Measurements from ENCODE around the gene ZCCHC14. TPM values are rescaled to one million over a fixed set of nuclear protein-coding genes. Genes with fewer than 3 reads are reported as not detected.
"Not testable (repeated sequence)": the region's sequence is repeated elsewhere in the genome, so short reads cannot be mapped to it uniquely, and the experiment has no call there.

ZCCHC14 gene
- total RNA-seq, 1 experiment from 2014 or later, result 27.7 TPM

- not testable (repeated sequence) for H4K8ac ChIP-seq (replicated peaks; ENCODE audit: insufficient read length, low read depth, low read length); H3K4me1 Mint-ChIP-seq; H4K5ac ChIP-seq (ENCODE audit: insufficient read length, low read depth, low read length); H3K27me3 ChIP-seq (ENCODE audit: insufficient read depth, low read length); H3K56ac ChIP-seq (ENCODE audit: insufficient read length, low read depth, low read length); H3K27ac ChIP-seq (ENCODE audit: insufficient read length, low read depth, low read length); H3T11ph ChIP-seq (ENCODE audit: low read length); H3K36me3 Mint-ChIP-seq (ENCODE audit: insufficient read depth in 1 of 3, low read depth in 3 of 3); H3K4me3 Mint-ChIP-seq; H2BK15ac ChIP-seq (ENCODE audit: low read depth, low read length); H3K23me2 ChIP-seq (ENCODE audit: insufficient read length, low read depth, low read length, poor library complexity, severe bottlenecking); DNase-seq; H3K27me3 Mint-ChIP-seq (ENCODE audit: low read depth); H3K79me1 ChIP-seq (ENCODE audit: insufficient read depth, low read depth, low read length, poor library complexity, severe bottlenecking); H3K9me3 Mint-ChIP-seq; H2AK5ac ChIP-seq (ENCODE audit: insufficient read length, low read length); H2BK12ac ChIP-seq (ENCODE audit: insufficient read length, low read depth, low read length); H3K9ac ChIP-seq (ENCODE audit: extremely low read depth, insufficient read length, low read length); H3K4me1 ChIP-seq (ENCODE audit: insufficient read depth, low read length); H3K27ac Mint-ChIP-seq; H3K4me2 ChIP-seq (ENCODE audit: insufficient read depth, insufficient read length, low read length); H2BK20ac ChIP-seq (ENCODE audit: low read depth, low read length, poor library complexity, severe bottlenecking); H3K79me2 ChIP-seq (ENCODE audit: insufficient read depth, low read length); H3K9me3 ChIP-seq (ENCODE audit: control insufficient read depth, low read depth, low read length); H3K14ac ChIP-seq (ENCODE audit: insufficient read depth, low read length); H3K23ac ChIP-seq (ENCODE audit: insufficient read length, low read depth, low read length); H2BK5ac ChIP-seq (ENCODE audit: insufficient read length, low read length); H2BK120ac ChIP-seq (ENCODE audit: low read depth, low read length, poor library complexity, severe bottlenecking); H2AFZ ChIP-seq (ENCODE audit: low read length); H3K18ac ChIP-seq (ENCODE audit: insufficient read length, low read depth, low read length); H3K4ac ChIP-seq (ENCODE audit: low read depth, low read length); H4K91ac ChIP-seq (ENCODE audit: insufficient read length, low read depth, low read length); H4K20me1 ChIP-seq (ENCODE audit: control insufficient read depth, insufficient read depth, insufficient read length)
- no CpG with 5 or more reads among the region's 7 CpGs for WGBS (ENCODE audit: extremely low coverage, insufficient read length, low lambda C conversion rate)
Measured at GRCh38 chr16:87521764-87522163, 28.9 kb upstream of the ZCCHC14 start.

GRCh38 chr16:87519170-87519569 lies 26.3 kb upstream of the ZCCHC14 start:
- not testable (repeated sequence) for H3K4me3 Mint-ChIP-seq; H3K27me3 ChIP-seq (ENCODE audit: insufficient read depth, low read length); H3K79me1 ChIP-seq (ENCODE audit: insufficient read depth, low read depth, low read length, poor library complexity, severe bottlenecking); H3K4ac ChIP-seq (ENCODE audit: low read depth, low read length); H3K9ac ChIP-seq (ENCODE audit: extremely low read depth, insufficient read length, low read length); H3K27ac ChIP-seq (ENCODE audit: insufficient read length, low read depth, low read length); H3K27ac Mint-ChIP-seq; H2AFZ ChIP-seq (ENCODE audit: low read length); H3K4me1 Mint-ChIP-seq; H4K5ac ChIP-seq (ENCODE audit: insufficient read length, low read depth, low read length); H3K23ac ChIP-seq (ENCODE audit: insufficient read length, low read depth, low read length); H2BK12ac ChIP-seq (ENCODE audit: insufficient read length, low read depth, low read length); H3K4me1 ChIP-seq (ENCODE audit: insufficient read depth, low read length); H3K9me3 ChIP-seq (ENCODE audit: control insufficient read depth, low read depth, low read length); H3K23me2 ChIP-seq (ENCODE audit: insufficient read length, low read depth, low read length, poor library complexity, severe bottlenecking); H4K20me1 ChIP-seq (ENCODE audit: control insufficient read depth, insufficient read depth, insufficient read length); H3K9me3 Mint-ChIP-seq; H3K14ac ChIP-seq (ENCODE audit: insufficient read depth, low read length); H2BK20ac ChIP-seq (ENCODE audit: low read depth, low read length, poor library complexity, severe bottlenecking); H4K8ac ChIP-seq (replicated peaks; ENCODE audit: insufficient read length, low read depth, low read length); H3K18ac ChIP-seq (ENCODE audit: insufficient read length, low read depth, low read length); H4K91ac ChIP-seq (ENCODE audit: insufficient read length, low read depth, low read length); H3K4me2 ChIP-seq (ENCODE audit: insufficient read depth, insufficient read length, low read length); H2BK15ac ChIP-seq (ENCODE audit: low read depth, low read length); H3K79me2 ChIP-seq (ENCODE audit: insufficient read depth, low read length); H3K36me3 Mint-ChIP-seq (ENCODE audit: insufficient read depth in 1 of 3, low read depth in 3 of 3); H2BK5ac ChIP-seq (ENCODE audit: insufficient read length, low read length); H3K27me3 Mint-ChIP-seq (ENCODE audit: low read depth); H3T11ph ChIP-seq (ENCODE audit: low read length); H3K56ac ChIP-seq (ENCODE audit: insufficient read length, low read depth, low read length); H2AK5ac ChIP-seq (ENCODE audit: insufficient read length, low read length); H2BK120ac ChIP-seq (ENCODE audit: low read depth, low read length, poor library complexity, severe bottlenecking); DNase-seq
- WGBS (ENCODE audit: extremely low coverage, insufficient read length, low lambda C conversion rate), result no CpG with 5 or more reads among the region's 4 CpGs
